SK-N-SH treated with all-trans-retinoic acid at 6 μM for 48 hours (cell line): ENCODE data around the gene TNIK.

Experiments used
- ATAC-seq: fragments of 200-7000 bp; cut with Tn5 transposase; 3 replicates; pipeline ENCODE4 v1.9.1; 2020; ENCODE audit warnings: mild to moderate bottlenecking, moderate library complexity
- ARNTL ChIP-seq: fragments of 450-650 bp; formaldehyde crosslinking; IDR thresholded peaks from 2 replicates; pipeline ENCODE4 v1.5.0; 2020; ENCODE audit warnings: low read depth, mild to moderate bottlenecking, moderate library complexity, borderline replicate concordance
- BACH2 ChIP-seq: fragments of 250-450 bp; sonication (Bioruptor Pico); IDR thresholded peaks from 2 replicates; pipeline ENCODE4 v1.9.0; 2021; ENCODE audit warnings: mild to moderate bottlenecking, borderline replicate concordance
- CSDC2 ChIP-seq: fragments of 250-450 bp; sonication (Bioruptor Pico); IDR thresholded peaks from 2 replicates; pipeline ENCODE4 v1.5.0; 2020; ENCODE audit warnings: mild to moderate bottlenecking, moderate library complexity
- GLIS3 ChIP-seq: fragments of 250-450 bp; sonication (Bioruptor Pico); IDR thresholded peaks from 2 replicates; pipeline ENCODE4 v1.5.0; 2020; ENCODE audit warnings: mild to moderate bottlenecking, moderate library complexity
- ISL1 ChIP-seq: fragments of 250-450 bp; sonication (Bioruptor Pico); IDR thresholded peaks from 2 replicates; pipeline ENCODE4 v2.1.2; 2022; ENCODE audit warnings: mild to moderate bottlenecking, moderate library complexity
- OSR1 ChIP-seq: fragments of 250-450 bp; sonication (Bioruptor Pico); IDR thresholded peaks from 2 replicates; pipeline ENCODE4 v1.8.0; 2022; ENCODE audit warnings: moderate library complexity, mild to moderate bottlenecking, inconsistent platforms
- RARB ChIP-seq: fragments of 250-450 bp; sonication (Bioruptor Pico); IDR thresholded peaks from 2 replicates; pipeline ENCODE4 v1.8.0; 2021; ENCODE audit warnings: mild to moderate bottlenecking, moderate library complexity
- TCF4 ChIP-seq: fragments of 250-450 bp; sonication (Bioruptor Pico); IDR thresholded peaks from 2 replicates; pipeline ENCODE4 v1.8.0; 2021; ENCODE audit warnings: mild to moderate bottlenecking, moderate library complexity, borderline replicate concordance
- TOX ChIP-seq: fragments of 250-450 bp; sonication (Bioruptor Pico); IDR thresholded peaks from 2 replicates; pipeline ENCODE4 v1.8.0; 2021; ENCODE audit warnings: mild to moderate bottlenecking, moderate library complexity, borderline replicate concordance
- ZFP3 ChIP-seq: fragments of 250-450 bp; sonication (Bioruptor Pico); IDR thresholded peaks from 2 replicates; pipeline ENCODE4 v1.5.0; 2020; ENCODE audit warnings: mild to moderate bottlenecking, moderate library complexity
- ZFP30 ChIP-seq: fragments of 450-650 bp; formaldehyde crosslinking; IDR thresholded peaks from 2 replicates; pipeline ENCODE4 v1.5.0; 2022; ENCODE audit warnings: mild to moderate bottlenecking, moderate library complexity
- ZNF565 ChIP-seq: fragments of 450-650 bp; formaldehyde crosslinking; conservative IDR thresholded peaks from 2 replicates; pipeline ENCODE4 v1.5.0; 2020; ENCODE audit warnings: low read depth, mild to moderate bottlenecking, moderate library complexity
- TF ChIP-seq, protein P1 (sequence below): fragments of 250-450 bp; sonication (Bioruptor Pico); IDR thresholded peaks from 2 replicates; pipeline ENCODE4 v1.8.0; 2021; ENCODE audit warnings: low read depth, mild to moderate bottlenecking, moderate library complexity, borderline replicate concordance
- TF ChIP-seq, protein P2 (sequence below): fragments of 250-450 bp; sonication (Bioruptor Pico); IDR thresholded peaks from 2 replicates; pipeline ENCODE4 v1.5.1; 2020; ENCODE audit warnings: low read depth, mild to moderate bottlenecking, moderate library complexity
- TF ChIP-seq, protein P3 (sequence below): fragments of 250-450 bp; sonication (Bioruptor Pico); IDR thresholded peaks from 2 replicates; pipeline ENCODE4 v1.5.1; 2021; ENCODE audit warnings: mild to moderate bottlenecking, moderate library complexity
- TF ChIP-seq, protein P4 (sequence below): fragments of 250-450 bp; sonication (Bioruptor Pico); IDR thresholded peaks from 2 replicates; pipeline ENCODE4 v1.8.0; 2020; ENCODE audit warnings: mild to moderate bottlenecking, moderate library complexity, borderline replicate concordance
- TF ChIP-seq, protein P5 (sequence below): fragments of 250-450 bp; sonication (Bioruptor Pico); IDR thresholded peaks from 2 replicates; pipeline ENCODE4 v1.5.0; 2020; ENCODE audit warnings: mild to moderate bottlenecking, moderate library complexity

TNIK gene

DNA sequence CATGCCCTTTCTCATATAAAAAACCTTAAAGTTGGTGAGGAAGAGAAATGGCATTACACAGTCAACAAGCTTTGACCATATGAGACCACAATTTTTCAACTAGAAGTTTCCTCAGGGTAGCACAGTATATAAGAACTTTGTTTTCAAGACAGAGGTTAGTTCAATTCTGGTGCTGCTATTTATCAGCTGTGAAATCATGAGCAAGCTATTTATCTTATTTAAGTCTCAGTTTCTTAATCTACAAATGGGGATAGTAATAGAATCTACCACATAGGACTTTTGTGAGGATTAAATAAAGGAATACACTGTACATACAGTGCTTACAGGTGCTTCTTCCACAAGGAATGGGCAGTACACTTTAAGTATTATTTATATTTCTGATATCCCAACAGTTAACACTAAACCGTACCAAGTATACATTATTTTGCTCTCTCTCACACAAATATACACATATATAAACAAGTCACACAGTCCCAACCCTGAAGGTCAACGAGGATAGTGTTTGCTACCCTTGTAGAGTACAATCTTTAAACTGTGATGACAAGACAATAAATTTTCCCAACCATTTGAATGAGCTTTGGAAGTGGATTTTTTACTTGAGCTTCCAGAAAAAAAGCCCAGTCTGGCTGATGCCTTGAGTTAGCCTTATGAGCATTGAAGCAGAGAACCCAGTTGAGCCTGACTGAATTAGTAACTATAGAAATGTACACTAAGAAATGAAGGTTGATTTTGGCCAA lies 178.8 kb downstream of the TNIK start (continued):
- no peak for TF ChIP-seq GLIS3 (CRISPR knock-in tag)
- no peak for TF ChIP-seq ZFP3
- no peak for TF ChIP-seq ZFP30 (CRISPR knock-in tag)

DNA sequence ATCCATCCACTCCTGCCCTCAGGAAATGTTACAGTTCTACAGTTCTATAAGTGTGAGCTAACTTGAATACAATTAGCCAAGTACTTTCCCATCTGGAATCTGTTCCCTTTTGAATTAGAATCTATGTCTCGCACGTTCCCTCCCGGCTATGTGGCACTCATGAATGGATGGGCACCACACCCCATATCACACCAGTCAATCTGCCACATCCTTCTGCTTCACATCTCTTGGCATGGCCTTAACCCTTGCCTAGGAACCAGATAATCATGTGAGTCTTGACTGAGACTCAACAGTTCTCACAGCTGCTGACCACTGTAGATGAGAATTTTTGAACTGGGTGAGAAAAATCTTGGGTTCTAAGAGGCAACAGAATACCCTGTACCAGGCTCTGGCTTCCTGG lies 180.2 kb downstream of the TNIK start:
- no peak for TF ChIP-seq BACH2
- no peak for TF ChIP-seq ZNF565 (CRISPR knock-in tag)
- TF ChIP-seq ZFP30 (CRISPR knock-in tag), result no peak
- no peak for TF ChIP-seq TCF4 (CRISPR knock-in tag)
- TF ChIP-seq, protein P1, sequence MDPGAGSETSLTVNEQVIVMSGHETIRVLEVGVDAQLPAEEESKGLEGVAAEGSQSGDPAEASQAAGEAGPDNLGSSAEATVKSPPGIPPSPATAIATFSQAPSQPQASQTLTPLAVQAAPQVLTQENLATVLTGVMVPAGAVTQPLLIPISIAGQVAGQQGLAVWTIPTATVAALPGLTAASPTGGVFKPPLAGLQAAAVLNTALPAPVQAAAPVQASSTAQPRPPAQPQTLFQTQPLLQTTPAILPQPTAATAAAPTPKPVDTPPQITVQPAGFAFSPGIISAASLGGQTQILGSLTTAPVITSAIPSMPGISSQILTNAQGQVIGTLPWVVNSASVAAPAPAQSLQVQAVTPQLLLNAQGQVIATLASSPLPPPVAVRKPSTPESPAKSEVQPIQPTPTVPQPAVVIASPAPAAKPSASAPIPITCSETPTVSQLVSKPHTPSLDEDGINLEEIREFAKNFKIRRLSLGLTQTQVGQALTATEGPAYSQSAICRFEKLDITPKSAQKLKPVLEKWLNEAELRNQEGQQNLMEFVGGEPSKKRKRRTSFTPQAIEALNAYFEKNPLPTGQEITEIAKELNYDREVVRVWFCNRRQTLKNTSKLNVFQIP (CRISPR knock-in tag), result no peak
- TF ChIP-seq, protein P2, sequence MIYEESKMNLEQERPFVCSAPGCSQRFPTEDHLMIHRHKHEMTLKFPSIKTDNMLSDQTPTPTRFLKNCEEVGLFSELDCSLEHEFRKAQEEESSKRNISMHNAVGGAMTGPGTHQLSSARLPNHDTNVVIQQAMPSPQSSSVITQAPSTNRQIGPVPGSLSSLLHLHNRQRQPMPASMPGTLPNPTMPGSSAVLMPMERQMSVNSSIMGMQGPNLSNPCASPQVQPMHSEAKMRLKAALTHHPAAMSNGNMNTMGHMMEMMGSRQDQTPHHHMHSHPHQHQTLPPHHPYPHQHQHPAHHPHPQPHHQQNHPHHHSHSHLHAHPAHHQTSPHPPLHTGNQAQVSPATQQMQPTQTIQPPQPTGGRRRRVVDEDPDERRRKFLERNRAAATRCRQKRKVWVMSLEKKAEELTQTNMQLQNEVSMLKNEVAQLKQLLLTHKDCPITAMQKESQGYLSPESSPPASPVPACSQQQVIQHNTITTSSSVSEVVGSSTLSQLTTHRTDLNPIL (CRISPR knock-in tag), result no peak
- no peak for TF ChIP-seq GLIS3 (CRISPR knock-in tag)
- TF ChIP-seq TOX (CRISPR knock-in tag), result no peak
- TF ChIP-seq ARNTL (CRISPR knock-in tag), result no peak
- TF ChIP-seq OSR1, result no peak
- TF ChIP-seq, protein P3, sequence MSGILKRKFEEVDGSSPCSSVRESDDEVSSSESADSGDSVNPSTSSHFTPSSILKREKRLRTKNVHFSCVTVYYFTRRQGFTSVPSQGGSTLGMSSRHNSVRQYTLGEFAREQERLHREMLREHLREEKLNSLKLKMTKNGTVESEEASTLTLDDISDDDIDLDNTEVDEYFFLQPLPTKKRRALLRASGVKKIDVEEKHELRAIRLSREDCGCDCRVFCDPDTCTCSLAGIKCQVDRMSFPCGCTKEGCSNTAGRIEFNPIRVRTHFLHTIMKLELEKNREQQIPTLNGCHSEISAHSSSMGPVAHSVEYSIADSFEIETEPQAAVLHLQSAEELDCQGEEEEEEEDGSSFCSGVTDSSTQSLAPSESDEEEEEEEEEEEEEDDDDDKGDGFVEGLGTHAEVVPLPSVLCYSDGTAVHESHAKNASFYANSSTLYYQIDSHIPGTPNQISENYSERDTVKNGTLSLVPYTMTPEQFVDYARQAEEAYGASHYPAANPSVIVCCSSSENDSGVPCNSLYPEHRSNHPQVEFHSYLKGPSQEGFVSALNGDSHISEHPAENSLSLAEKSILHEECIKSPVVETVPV (CRISPR knock-in tag), result no peak
- no peak for TF ChIP-seq RARB (CRISPR knock-in tag)
- TF ChIP-seq, protein P4, sequence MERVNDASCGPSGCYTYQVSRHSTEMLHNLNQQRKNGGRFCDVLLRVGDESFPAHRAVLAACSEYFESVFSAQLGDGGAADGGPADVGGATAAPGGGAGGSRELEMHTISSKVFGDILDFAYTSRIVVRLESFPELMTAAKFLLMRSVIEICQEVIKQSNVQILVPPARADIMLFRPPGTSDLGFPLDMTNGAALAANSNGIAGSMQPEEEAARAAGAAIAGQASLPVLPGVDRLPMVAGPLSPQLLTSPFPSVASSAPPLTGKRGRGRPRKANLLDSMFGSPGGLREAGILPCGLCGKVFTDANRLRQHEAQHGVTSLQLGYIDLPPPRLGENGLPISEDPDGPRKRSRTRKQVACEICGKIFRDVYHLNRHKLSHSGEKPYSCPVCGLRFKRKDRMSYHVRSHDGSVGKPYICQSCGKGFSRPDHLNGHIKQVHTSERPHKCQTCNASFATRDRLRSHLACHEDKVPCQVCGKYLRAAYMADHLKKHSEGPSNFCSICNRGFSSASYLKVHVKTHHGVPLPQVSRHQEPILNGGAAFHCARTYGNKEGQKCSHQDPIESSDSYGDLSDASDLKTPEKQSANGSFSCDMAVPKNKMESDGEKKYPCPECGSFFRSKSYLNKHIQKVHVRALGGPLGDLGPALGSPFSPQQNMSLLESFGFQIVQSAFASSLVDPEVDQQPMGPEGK (CRISPR knock-in tag), result no peak
- TF ChIP-seq CSDC2, result no peak
- TF ChIP-seq, all 23 proteins: peak for 0
- no peak for ATAC-seq

DNA sequence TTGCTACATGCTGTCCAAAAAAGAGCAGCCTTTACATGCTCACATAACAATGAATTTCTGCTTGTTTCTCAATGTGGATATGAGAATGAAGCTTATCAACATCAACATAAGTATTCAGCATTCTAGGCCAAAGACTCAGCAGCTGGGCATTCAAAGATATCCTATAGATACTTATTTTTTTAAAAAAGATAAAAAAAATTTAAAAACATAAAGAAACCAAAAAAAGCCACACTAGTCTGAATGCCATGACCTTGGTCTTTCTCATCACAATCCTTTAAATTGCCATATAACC lies 182.0 kb downstream of the TNIK start:
- no peak for ATAC-seq
- TF ChIP-seq TOX (CRISPR knock-in tag), result no peak
- TF ChIP-seq, protein P5, sequence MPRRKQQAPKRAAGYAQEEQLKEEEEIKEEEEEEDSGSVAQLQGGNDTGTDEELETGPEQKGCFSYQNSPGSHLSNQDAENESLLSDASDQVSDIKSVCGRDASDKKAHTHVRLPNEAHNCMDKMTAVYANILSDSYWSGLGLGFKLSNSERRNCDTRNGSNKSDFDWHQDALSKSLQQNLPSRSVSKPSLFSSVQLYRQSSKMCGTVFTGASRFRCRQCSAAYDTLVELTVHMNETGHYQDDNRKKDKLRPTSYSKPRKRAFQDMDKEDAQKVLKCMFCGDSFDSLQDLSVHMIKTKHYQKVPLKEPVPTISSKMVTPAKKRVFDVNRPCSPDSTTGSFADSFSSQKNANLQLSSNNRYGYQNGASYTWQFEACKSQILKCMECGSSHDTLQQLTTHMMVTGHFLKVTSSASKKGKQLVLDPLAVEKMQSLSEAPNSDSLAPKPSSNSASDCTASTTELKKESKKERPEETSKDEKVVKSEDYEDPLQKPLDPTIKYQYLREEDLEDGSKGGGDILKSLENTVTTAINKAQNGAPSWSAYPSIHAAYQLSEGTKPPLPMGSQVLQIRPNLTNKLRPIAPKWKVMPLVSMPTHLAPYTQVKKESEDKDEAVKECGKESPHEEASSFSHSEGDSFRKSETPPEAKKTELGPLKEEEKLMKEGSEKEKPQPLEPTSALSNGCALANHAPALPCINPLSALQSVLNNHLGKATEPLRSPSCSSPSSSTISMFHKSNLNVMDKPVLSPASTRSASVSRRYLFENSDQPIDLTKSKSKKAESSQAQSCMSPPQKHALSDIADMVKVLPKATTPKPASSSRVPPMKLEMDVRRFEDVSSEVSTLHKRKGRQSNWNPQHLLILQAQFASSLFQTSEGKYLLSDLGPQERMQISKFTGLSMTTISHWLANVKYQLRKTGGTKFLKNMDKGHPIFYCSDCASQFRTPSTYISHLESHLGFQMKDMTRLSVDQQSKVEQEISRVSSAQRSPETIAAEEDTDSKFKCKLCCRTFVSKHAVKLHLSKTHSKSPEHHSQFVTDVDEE (CRISPR knock-in tag), result no peak
- TF ChIP-seq ZFP30 (CRISPR knock-in tag), result no peak
- no peak for TF ChIP-seq ZNF565 (CRISPR knock-in tag)
- no peak for TF ChIP-seq ISL1
- no peak for TF ChIP-seq OSR1
- TF ChIP-seq, protein P4 (CRISPR knock-in tag), result no peak
- no peak for TF ChIP-seq TCF4 (CRISPR knock-in tag)
- TF ChIP-seq, protein P2 (CRISPR knock-in tag), result no peak
